Measurements from ENCODE around the gene CYTH3. TPM values are rescaled to one million over a fixed set of nuclear protein-coding genes. Genes with fewer than 3 reads are reported as not detected.

Gene CYTH3
- total and polyA plus RNA-seq, 2 of the 13 experiments (the other 11 are each of a cell fraction or from before 2014, with no cell fraction given), result 3.1 to 3.8 TPM

GRCh38 chr7:6202117-6202516 is 70.3 kb downstream of the CYTH3 start (continued):
- TF ChIP-seq KDM4B (CRISPR knock-in tag; IDR thresholded peaks at IDR 0.05), result no peak

- Histone ChIP-seq H3K27ac (ENCODE audit: extremely low read length, insufficient read depth, low read length) (no peak overlapping the region), H2AFZ (ENCODE audit: low read length) (no peak overlapping the region), H3K4me2 (ENCODE audit: low read depth, low read length) (no peak overlapping the region), H3K79me2 (ENCODE audit: insufficient read depth, low read length) (no peaks in the 10 kb centered on the region), H3K27me3 (ENCODE audit: control insufficient read depth in 1 of 2, insufficient read depth in 2 of 2, low read length in 2 of 2) (no peaks in the 10 kb centered on the region), H4K20me1 (ENCODE audit: insufficient read depth, low read length) (no peaks in the 10 kb centered on the region; the same call in 1 of the 2 replicates), H3K4me1 (ENCODE audit: insufficient read depth, low read length) (no peaks in the 10 kb centered on the region), H3K4me3 (replicated peaks in 1 of 3; ENCODE audit: insufficient read depth in 1 of 3, low read depth in 2 of 3, low read length in 3 of 3) (no peak overlapping the region), H3K9ac (ENCODE audit: insufficient read depth, low read depth, low read length) (no peak overlapping the region), H3K36me3 (replicated peaks in 1 of 2; ENCODE audit: control insufficient read depth in 1 of 2, insufficient read depth in 2 of 2, low read length in 2 of 2) (no peaks in the 10 kb centered on the region), H3K9me3 (ENCODE audit: low read length) (no peaks in the 10 kb centered on the region)
- intact Hi-C loops (cut with micrococcal nuclease; ENCODE audit: unreplicated experiment) (no loop called here), in situ Hi-C loops (cut with HindIII; ENCODE audit: extremely low pct_ligation_motif_present, low pct_unique_long_range_greater_than_20kb) (no loop called here)
- no peak for DNase-seq (ENCODE audit: low spot score)
- no peak for ATAC-seq
- POLR2A ChIA-PET, result no interaction called here
- 91% methylated on average over 5 of the region's 11 CpGs for WGBS (ENCODE audit: low lambda C conversion rate)
- FAIRE-seq, result no peak
- no TSS peak for BruUV-seq (replicated peaks)
- CTCF ChIA-PET (ENCODE audit: low intra/inter-chr PET ratio, low total read pairs), result no interaction called here
- TF ChIP-seq PCBP2 (optimal IDR thresholded peaks at IDR 0.05; ENCODE audit: low read depth, low read length, poor library complexity, severe bottlenecking), result no peak
- no peak for TF ChIP-seq ZNF557 (CRISPR knock-in tag; IDR thresholded peaks at IDR 0.05)
- no peak for TF ChIP-seq AHDC1 (CRISPR knock-in tag; IDR thresholded peaks at IDR 0.05; ENCODE audit: borderline replicate concordance)
- no peak for TF ChIP-seq PREB (CRISPR knock-in tag; IDR thresholded peaks at IDR 0.05)
- TF ChIP-seq MTA3 (CRISPR knock-in tag; IDR thresholded peaks at IDR 0.05), result no peak
- no peak for TF ChIP-seq HOXA5 (CRISPR knock-in tag; IDR thresholded peaks at IDR 0.05)
- no peak for TF ChIP-seq ZSCAN9 (CRISPR knock-in tag; IDR thresholded peaks at IDR 0.05; ENCODE audit: borderline replicate concordance)
- TF ChIP-seq ZNF75D (CRISPR knock-in tag; IDR thresholded peaks at IDR 0.05; ENCODE audit: borderline replicate concordance), result no peak
- TF ChIP-seq NR1H2 (CRISPR knock-in tag; IDR thresholded peaks at IDR 0.05; ENCODE audit: borderline replicate concordance, low read depth), result no peak
- TF ChIP-seq NR2F6 (IDR thresholded peaks at IDR 0.05), result no peak
- no peak for TF ChIP-seq NR2F6 (CRISPR knock-in tag; IDR thresholded peaks at IDR 0.05)
These were observed 71.5 kb downstream of the CYTH3 start for GRCh38 chr7:6200971-6201370.
